Vagina (tissue), 2 donors: ENCODE results near the gene C1R. TPM values are rescaled to one million over a fixed set of nuclear protein-coding genes. Genes with fewer than 3 reads are reported as not detected.

Experiments
- DNase-seq, 2 donors: peaks; one replicate each; pipeline ENCODE4 v3.0.0-alpha.2; 2017; ENCODE audit errors: extremely low spot score in 2 of 2
- H3K27ac ChIP-seq: fragments of 200-600 bp; sonication (generic); one replicate; pipeline ENCODE4 v1.5.1; 2019
- H3K27me3 ChIP-seq: fragments of 200-600 bp; sonication (generic); one replicate; pipeline ENCODE4 v1.5.1; 2019
- H3K36me3 ChIP-seq, 2 donors: fragments of 200-600 bp; sonication (generic); one replicate each; pipeline ENCODE4 v1.5.1; 2017 to 2019
- H3K4me1 ChIP-seq: fragments of 200-600 bp; sonication (generic); one replicate; pipeline ENCODE4 v1.5.1; 2019
- H3K4me3 ChIP-seq, 2 donors: fragments of 200-600 bp; sonication (generic); 1 replicate in 1 of 2; 2 replicates in 1 of 2; pipeline ENCODE4 v1.5.1; 2016 to 2019
- H3K9me3 ChIP-seq: fragments of 200-600 bp; sonication (generic); one replicate; pipeline ENCODE4 v1.5.1; 2019
- CTCF ChIP-seq, 3 experiments: fragments of 450-650 bp in 2 of 3; fragments of 200-600 bp in 1 of 3; sonication (generic) in 1 of 3; IDR thresholded peaks; one replicate each; pipeline ENCODE4 v1.5.1; 2017 to 2019; ENCODE audit warnings: antibody characterized with exemption in 3 of 3, mild to moderate bottlenecking in 2 of 3, moderate library complexity in 2 of 3
- POLR2A ChIP-seq, 2 donors: fragments of 450-650 bp; IDR thresholded peaks; one replicate each; pipeline ENCODE4 v1.6.1; 2017; ENCODE audit warnings: antibody characterized with exemption in 2 of 2, mild to moderate bottlenecking in 2 of 2, moderate library complexity in 2 of 2
- POLR2AphosphoS5 ChIP-seq, 2 donors: sonication (generic); formaldehyde crosslinking; IDR thresholded peaks; one replicate each; pipeline ENCODE4 v1.9.0; 2017; ENCODE audit warnings: antibody characterized with exemption in 2 of 2, mild to moderate bottlenecking in 2 of 2, low read depth in 1 of 2; ENCODE audit not compliant: insufficient read depth in 1 of 2
- intact Hi-C: fragments of 100-400 bp; cut with DNase I; formaldehyde crosslinking; loops from one replicate; pipeline ENCODE4 v1.15.1; 2023
- total RNA-seq: library from RNA; depleted of rRNA; stranded (reverse); fragments of >200 nt; gene quantifications from one replicate; pipeline ENCODE4 v1.2.3, GENCODE V29; 2016

Gene C1R
- total RNA-seq, 1 donor from 2014 or later = 830 TPM

- no peak overlapping the region for H3K27ac ChIP-seq
- intact Hi-C loops = no loop called here
- no peaks in the 10 kb centered on the region for H3K27me3 ChIP-seq
- peaks cover 10% of the 10 kb centered on the region for H3K4me1 ChIP-seq
- TF ChIP-seq POLR2AphosphoS5 (IDR thresholded peaks at IDR 0.05; ENCODE audit: insufficient read depth in 1 of 2, low read depth in 1 of 2) = no peak
- TF ChIP-seq POLR2A (IDR thresholded peaks at IDR 0.05) = no peak
- no peak for TF ChIP-seq CTCF (IDR thresholded peaks at IDR 0.05)
- DNase-seq = no peak
- no peak overlapping the region for H3K4me3 ChIP-seq
- no peaks in the 10 kb centered on the region for H3K36me3 ChIP-seq
- no peaks in the 10 kb centered on the region for H3K9me3 ChIP-seq
Observed at GRCh38 chr12:7118881-7119280, 26.6 kb upstream of the C1R start.

GRCh38 chr12:7117670-7118069 is 25.4 kb upstream of the C1R start:
- Histone ChIP-seq H3K27me3 (no peaks in the 10 kb centered on the region), H3K9me3 (no peaks in the 10 kb centered on the region), H3K4me3 (no peak overlapping the region), H3K36me3 (no peaks in the 10 kb centered on the region), H3K27ac (no peak overlapping the region), H3K4me1 (peaks cover 15% of the 10 kb centered on the region)
- TF ChIP-seq POLR2A (IDR thresholded peaks at IDR 0.05) (no peak), POLR2AphosphoS5 (IDR thresholded peaks at IDR 0.05; ENCODE audit: insufficient read depth in 1 of 2, low read depth in 1 of 2) (no peak), CTCF (IDR thresholded peaks at IDR 0.05) (no peak)
- DNase-seq = no peak
- intact Hi-C loops = no loop called here

GRCh38 chr12:7116916-7117315 is 24.7 kb upstream of the C1R start:
- Histone ChIP-seq H3K4me1 (peaks cover 10% of the 10 kb centered on the region), H3K4me3 (no peak overlapping the region), H3K36me3 (no peaks in the 10 kb centered on the region), H3K27me3 (no peaks in the 10 kb centered on the region), H3K27ac (no peak overlapping the region), H3K9me3 (no peaks in the 10 kb centered on the region)
- DNase-seq = no peak
- intact Hi-C loops = no loop called here
- TF ChIP-seq POLR2AphosphoS5 (IDR thresholded peaks at IDR 0.05; ENCODE audit: insufficient read depth in 1 of 2, low read depth in 1 of 2) (no peak), POLR2A (IDR thresholded peaks at IDR 0.05) (no peak), CTCF (IDR thresholded peaks at IDR 0.05) (no peak)

GRCh38 chr12:7116196-7116595 is 24.0 kb upstream of the C1R start:
- TF ChIP-seq CTCF (IDR thresholded peaks at IDR 0.05) (no peak), POLR2A (IDR thresholded peaks at IDR 0.05) (no peak), POLR2AphosphoS5 (IDR thresholded peaks at IDR 0.05; ENCODE audit: insufficient read depth in 1 of 2, low read depth in 1 of 2) (no peak)
- no peak for DNase-seq
- H3K27ac ChIP-seq = no peak overlapping the region
- H3K4me1 ChIP-seq = peaks cover 10% of the 10 kb centered on the region
- no peaks in the 10 kb centered on the region for H3K9me3 ChIP-seq
- no peaks in the 10 kb centered on the region for H3K36me3 ChIP-seq
- H3K4me3 ChIP-seq = no peak overlapping the region
- intact Hi-C loops = no loop called here
- no peaks in the 10 kb centered on the region for H3K27me3 ChIP-seq

GRCh38 chr12:7114851-7115250 is 22.6 kb upstream of the C1R start:
- no peak overlapping the region for H3K27ac ChIP-seq
- H3K4me1 ChIP-seq = peaks cover 10% of the 10 kb centered on the region
- TF ChIP-seq POLR2A (IDR thresholded peaks at IDR 0.05) (no peak), POLR2AphosphoS5 (IDR thresholded peaks at IDR 0.05; ENCODE audit: insufficient read depth in 1 of 2, low read depth in 1 of 2) (no peak), CTCF (IDR thresholded peaks at IDR 0.05) (no peak)
- H3K27me3 ChIP-seq = no peaks in the 10 kb centered on the region
- no peaks in the 10 kb centered on the region for H3K36me3 ChIP-seq
- no peaks in the 10 kb centered on the region for H3K9me3 ChIP-seq
- no peak for DNase-seq
- intact Hi-C loops = loop anchor here (5.0 kb wide), 1 partner anchor 168 kb away; no protein-coding TSS in a partner anchor
- H3K4me3 ChIP-seq = no peak overlapping the region
